ENCODE results near the gene CDH15. TPM values are rescaled to one million over a fixed set of nuclear protein-coding genes. Genes with fewer than 3 reads are reported as not detected.

CDH15 gene
- total and polyA plus RNA-seq, 2 of the 13 experiments (the other 11 are each of a cell fraction or from before 2014, with no cell fraction given) = 0.74 to 2.2 TPM

GRCh38 chr16:89200124-89200849 lies 28.7 kb downstream of the CDH15 start, which contains the start of gene SLC22A31 (continued):
- TF ChIP-seq ZNF318 (CRISPR knock-in tag; IDR thresholded peaks at IDR 0.05) = peak; percentile 29; the same call in 1 of the 2 replicates
- peak; percentile 69; the same call in 1 of the 2 replicates for TF ChIP-seq MEF2D (CRISPR knock-in tag; IDR thresholded peaks at IDR 0.05)
- no peak for TF ChIP-seq ZNF326 (CRISPR knock-in tag; IDR thresholded peaks at IDR 0.05; ENCODE audit: borderline replicate concordance)
- no peak for TF ChIP-seq PHB2 (IDR thresholded peaks at IDR 0.05; ENCODE audit: partially characterized antibody)
- peak; percentile 3; the same call in 1 of the 2 replicates for TF ChIP-seq ZNF296 (CRISPR knock-in tag; conservative IDR thresholded peaks at IDR 0.05)
- no peak for TF ChIP-seq TIGD3 (CRISPR knock-in tag; IDR thresholded peaks at IDR 0.05; ENCODE audit: borderline replicate concordance)
- TF ChIP-seq HMGA1 (CRISPR knock-in tag; conservative IDR thresholded peaks at IDR 0.05) = no peak
- peak; percentile 27; the same call in 1 of the 2 replicates for TF ChIP-seq EEA1 (CRISPR knock-in tag; IDR thresholded peaks at IDR 0.05; ENCODE audit: borderline replicate concordance)
- peak; percentile 53; the same call in 1 of the 2 replicates for TF ChIP-seq ZNF790 (CRISPR knock-in tag; IDR thresholded peaks at IDR 0.05; ENCODE audit: borderline replicate concordance)
- no peak for TF ChIP-seq ZNF816 (CRISPR knock-in tag; IDR thresholded peaks at IDR 0.05; ENCODE audit: borderline replicate concordance)
- TF ChIP-seq ZNF580 (CRISPR knock-in tag; IDR thresholded peaks at IDR 0.05; ENCODE audit: borderline replicate concordance, low read depth) = no peak
- TF ChIP-seq HOMEZ (CRISPR knock-in tag; IDR thresholded peaks at IDR 0.05; ENCODE audit: low read depth) = peak; percentile 65; the same call in 1 of the 2 replicates
- TF ChIP-seq SIX4 (CRISPR knock-in tag; IDR thresholded peaks at IDR 0.05) = no peak
- peak; percentile 76 for TF ChIP-seq NCOR1 (IDR thresholded peaks at IDR 0.05; ENCODE audit: borderline replicate concordance, low read length)
- 0 out of 2 replicates have a peak, but pooled peaks have one; percentile 19 for TF ChIP-seq ZNF572 (CRISPR knock-in tag; IDR thresholded peaks at IDR 0.05)
- TF ChIP-seq ASH2L (IDR thresholded peaks at IDR 0.05; ENCODE audit: insufficient read length, low read depth, low read length) = peak; percentile 77
